Right lobe of liver (tissue), 6 donors: ENCODE measurements around the gene PARD6A. TPM values are rescaled to one million over a fixed set of nuclear protein-coding genes. Genes with fewer than 3 reads are reported as not detected.

Source experiments
- ATAC-seq, 4 donors: fragments of 200-7000 bp; cut with Tn5 transposase; one replicate each; pipeline ENCODE4 v1.9.1; 2020; ENCODE audit warnings: mild to moderate bottlenecking in 4 of 4, moderate library complexity in 4 of 4
- DNase-seq, 3 donors: peaks; one replicate each; pipeline ENCODE4 v3.0.0-alpha.2; 2020
- H3K27ac ChIP-seq, 3 donors: fragments of 200-600 bp; one replicate each; pipeline ENCODE4 v1.8.0; 2022
- H3K27me3 ChIP-seq, 2 donors: fragments of 200-600 bp; one replicate each; pipeline ENCODE4 v1.8.0; 2022
- H3K36me3 ChIP-seq, 4 donors: fragments of 200-600 bp; sonication (generic) in 1 of 4; one replicate each; pipeline versions ENCODE4 v1.5.1 to v1.8.0; 2017 to 2022; ENCODE audit warnings: control low read depth in 1 of 4
- H3K4me1 ChIP-seq, 4 donors: fragments of 200-600 bp; sonication (generic) in 1 of 4; one replicate each; pipeline versions ENCODE4 v1.5.1 to v1.8.0; 2017 to 2022; ENCODE audit warnings: control low read depth in 1 of 4
- H3K4me3 ChIP-seq, 3 donors: fragments of 200-600 bp; one replicate each; pipeline ENCODE4 v1.8.0; 2022
- H3K9me3 ChIP-seq, 4 donors: fragments of 200-600 bp; sonication (generic) in 1 of 4; one replicate each; pipeline versions ENCODE4 v1.5.1 to v1.8.0; 2017 to 2022; ENCODE audit warnings: control low read depth in 1 of 4
- POLR2A ChIP-seq: fragments of 450-650 bp; IDR thresholded peaks from one replicate; pipeline ENCODE4 v1.6.1; 2017; ENCODE audit warnings: antibody characterized with exemption, mild to moderate bottlenecking
- WGBS: methylation state at CpG from one replicate; pipeline ENCODE4 v1.1.6; 2018; ENCODE audit warnings: low coverage, low lambda C conversion rate; ENCODE audit not compliant: insufficient coverage; ENCODE audit errors: missing lambda C conversion rate; 5-methylcytosine and 5-hydroxymethylcytosine counted together
- intact Hi-C, 2 donors: fragments of 100-400 bp; cut with DNase I; formaldehyde crosslinking; loops; one replicate each; pipeline versions ENCODE4 v1.11.2 to v1.14.1; 2022
- total RNA-seq, 6 experiments: library from RNA; depleted of rRNA in 2 of 6; stranded (reverse); fragments of >200 nt in 2 of 6; fragmentation: NEBNext Ultra II Directional in 3 of 6; extraction: Animal tissue kit (Norgen Biotek cat#: 25700) in 3 of 6; gene quantifications; one replicate each; pipeline versions ENCODE4 v1.1.0 to v1.2.4, GENCODE V29; 2016 to 2023
- TF ChIP-seq, protein P1 (sequence below), 4 donors: fragments of 200-600 bp in 3 of 4; fragments of 450-650 bp in 1 of 4; IDR thresholded peaks; one replicate each; pipeline versions ENCODE4 v1.5.1 to v1.8.0; 2016 to 2022; ENCODE audit warnings: antibody characterized with exemption in 4 of 4, mild to moderate bottlenecking in 2 of 4
- donor health status: DM: no; HTN: yes; CAD: no.
- donor health status: DM: no; HTN: no; CAD: no.
- donor health status: DM: no; HTN: no; CAD: no.
- donor health status: DM: no; HTN: yes; CAD: no.
- donor health status: DM: no; HTN: yes; CAD: no.

PARD6A gene
- total RNA-seq, 6 experiments from 2014 or later = 1.3 to 4.8 (median 2.6) TPM

DNA sequence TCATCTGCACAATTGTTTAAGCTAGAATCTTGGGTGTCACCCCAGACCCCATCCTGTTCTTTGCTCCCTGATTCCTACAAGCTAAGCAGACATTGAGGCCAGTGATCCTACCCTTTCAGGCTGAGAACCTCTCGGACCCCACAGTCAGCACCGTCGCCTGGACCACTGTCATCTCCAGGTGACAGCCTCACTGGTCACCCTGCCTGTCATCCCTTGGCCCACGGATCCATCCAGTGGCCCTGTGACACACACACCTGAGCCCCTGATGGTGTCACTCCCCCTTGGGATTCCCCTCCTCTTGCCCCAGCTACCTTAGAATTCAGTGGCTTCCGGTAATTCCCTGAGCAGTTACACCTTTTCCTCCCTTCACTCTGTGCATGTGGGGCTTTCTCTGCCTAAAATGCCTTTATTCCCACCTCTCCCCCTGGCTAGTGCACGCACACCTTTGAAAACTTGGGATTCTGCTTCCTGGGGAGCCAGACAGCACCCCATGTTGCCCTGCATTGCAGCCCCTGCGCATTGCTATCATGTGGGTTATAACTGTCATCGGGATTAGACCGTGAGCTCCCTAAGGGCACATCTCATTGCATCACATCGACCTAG is 8.8 kb downstream of the PARD6A start:
- WGBS = 81% methylated on average over 7 of the region's 10 CpGs

DNA sequence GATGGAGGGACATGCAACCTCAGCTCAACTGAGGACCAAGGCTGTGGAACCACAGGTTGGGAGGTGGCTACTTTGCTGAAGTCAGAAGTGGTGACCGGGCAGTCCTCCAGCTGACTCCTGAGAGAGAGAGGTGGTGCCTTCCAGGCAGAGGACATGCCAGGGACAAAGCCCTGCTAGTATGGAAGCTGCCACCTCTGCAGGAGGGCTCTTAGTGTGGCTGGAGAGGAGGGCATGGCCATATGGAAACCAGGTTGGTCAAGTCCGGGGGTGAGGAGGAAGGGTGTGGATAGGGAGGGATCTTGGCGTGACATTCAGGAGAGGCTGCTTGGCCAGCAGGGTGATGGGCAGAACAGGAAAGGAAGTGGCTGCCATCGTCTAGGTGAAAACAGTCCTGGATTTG is 11.5 kb downstream of the PARD6A start:
- Histone ChIP-seq H3K9me3 (no peaks in the 10 kb centered on the region), H3K27me3 (no peaks in the 10 kb centered on the region), H3K4me3 (no peak overlapping the region), H3K27ac (peak overlapping the region in 2 of 3 donors; percentile 84 to 92), H3K4me1 (peaks cover 0 to 66% (median 40%) of the 10 kb centered on the region in 4 donors), H3K36me3 (no peaks in the 10 kb centered on the region)
- peak; percentile 80 to 81 (median 80) for DNase-seq
- peak in 2 of 4 donors; percentile 8 to 17 for ATAC-seq
- 8% methylated on average over 3 of the region's 4 CpGs for WGBS
- intact Hi-C loops = loop anchor here (10.0 kb wide), 2 partner anchors 52 to 132 kb away; partner anchors contain the start of genes RANBP10 (in 1 of the 2) and TSNAXIP1 (in 1 of the 2)
- no peak for TF ChIP-seq POLR2A
- TF ChIP-seq, protein P1, sequence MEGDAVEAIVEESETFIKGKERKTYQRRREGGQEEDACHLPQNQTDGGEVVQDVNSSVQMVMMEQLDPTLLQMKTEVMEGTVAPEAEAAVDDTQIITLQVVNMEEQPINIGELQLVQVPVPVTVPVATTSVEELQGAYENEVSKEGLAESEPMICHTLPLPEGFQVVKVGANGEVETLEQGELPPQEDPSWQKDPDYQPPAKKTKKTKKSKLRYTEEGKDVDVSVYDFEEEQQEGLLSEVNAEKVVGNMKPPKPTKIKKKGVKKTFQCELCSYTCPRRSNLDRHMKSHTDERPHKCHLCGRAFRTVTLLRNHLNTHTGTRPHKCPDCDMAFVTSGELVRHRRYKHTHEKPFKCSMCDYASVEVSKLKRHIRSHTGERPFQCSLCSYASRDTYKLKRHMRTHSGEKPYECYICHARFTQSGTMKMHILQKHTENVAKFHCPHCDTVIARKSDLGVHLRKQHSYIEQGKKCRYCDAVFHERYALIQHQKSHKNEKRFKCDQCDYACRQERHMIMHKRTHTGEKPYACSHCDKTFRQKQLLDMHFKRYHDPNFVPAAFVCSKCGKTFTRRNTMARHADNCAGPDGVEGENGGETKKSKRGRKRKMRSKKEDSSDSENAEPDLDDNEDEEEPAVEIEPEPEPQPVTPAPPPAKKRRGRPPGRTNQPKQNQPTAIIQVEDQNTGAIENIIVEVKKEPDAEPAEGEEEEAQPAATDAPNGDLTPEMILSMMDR (IDR thresholded peaks at IDR 0.05) = no peak

More for the DNA sequence above, 8.8 kb downstream of the PARD6A start:
- intact Hi-C loops = loop anchor here (10.0 kb wide), 2 partner anchors 55 to 135 kb away; partner anchors contain the start of genes RANBP10 (in 1 of the 2) and TSNAXIP1 (in 1 of the 2)
- Histone ChIP-seq H3K27me3 (no peaks in the 10 kb centered on the region), H3K4me3 (no peak overlapping the region), H3K36me3 (no peaks in the 10 kb centered on the region), H3K9me3 (no peaks in the 10 kb centered on the region), H3K4me1 (peaks cover 0 to 52% (median 30%) of the 10 kb centered on the region in 4 donors), H3K27ac (no peak overlapping the region)
- ATAC-seq (no peak), DNase-seq (no peak)
- TF ChIP-seq POLR2A = no peak
- TF ChIP-seq, protein P1 (IDR thresholded peaks at IDR 0.05) = no peak

GRCh38 chr16:67672739-67673662 is 12.2 kb downstream of the PARD6A start:
- Histone ChIP-seq H3K27ac (peak overlapping the region; percentile 84 to 92 (median 86)), H3K4me1 (peaks cover 0 to 68% (median 35%) of the 10 kb centered on the region in 4 donors), H3K4me3 (no peak overlapping the region), H3K9me3 (no peaks in the 10 kb centered on the region), H3K36me3 (no peaks in the 10 kb centered on the region), H3K27me3 (no peaks in the 10 kb centered on the region)
- TF ChIP-seq POLR2A = no peak
- TF ChIP-seq, protein P1 (IDR thresholded peaks at IDR 0.05) = peak; percentile 73 to 84 (median 79)
- intact Hi-C loops = loop anchor here (10.0 kb wide), 2 partner anchors 52 to 132 kb away; partner anchors contain the start of genes RANBP10 (in 1 of the 2) and TSNAXIP1 (in 1 of the 2)
- WGBS = 21% methylated on average over 3 of the region's 13 CpGs
- ATAC-seq = peak; percentile 46 to 51 (median 49)
- peak; percentile 78 to 79 (median 78) for DNase-seq

GRCh38 chr16:67673712-67674580 is 13.2 kb downstream of the PARD6A start:
- 14% methylated on average over 12 of the region's 21 CpGs for WGBS
- peak overlapping the region; percentile 84 to 92 (median 86) for H3K27ac ChIP-seq
- intact Hi-C loops = loop anchor here (10.0 kb wide), 2 partner anchors 51 to 131 kb away; partner anchors contain the start of genes RANBP10 (in 1 of the 2) and TSNAXIP1 (in 1 of the 2)
- DNase-seq (peak; percentile 88 to 92 (median 90)), ATAC-seq (peak; percentile 54 to 80 (median 74))
- no peaks in the 10 kb centered on the region for H3K9me3 ChIP-seq
- no peaks in the 10 kb centered on the region for H3K27me3 ChIP-seq
- H3K4me3 ChIP-seq = no peak overlapping the region
- no peak for TF ChIP-seq POLR2A
- TF ChIP-seq, protein P1 (IDR thresholded peaks at IDR 0.05) = no peak
- peaks cover 0 to 64% (median 31%) of the 10 kb centered on the region in 4 donors for H3K4me1 ChIP-seq
- no peaks in the 10 kb centered on the region for H3K36me3 ChIP-seq
